Left colon (tissue), 2 donors: Measurements from ENCODE around the gene COL4A4. TPM values are rescaled to one million over a fixed set of nuclear protein-coding genes. Genes with fewer than 3 reads are reported as not detected.
A peak's percentile ranks its signal among the peaks of the same experiment; 100 is the strongest.
"Not testable (repeated sequence)": the region's sequence is repeated elsewhere in the genome, so short reads cannot be mapped to it uniquely, and the experiment has no call there.

ENCODE experiments used
- ATAC-seq: fragments of 200-7000 bp; cut with Tn5 transposase; one replicate; pipeline ENCODE4 v1.9.1; 2020; ENCODE audit warnings: mild to moderate bottlenecking, moderate library complexity
- DNase-seq, 2 donors: peaks; one replicate each; pipeline ENCODE4 v3.0.0-alpha.2; 2020
- intact Hi-C, 2 donors: fragments of 100-400 bp; cut with DNase I in 1 of 2; cut with micrococcal nuclease in 1 of 2; formaldehyde crosslinking; loops; one replicate each; pipeline versions ENCODE4 v1.11.2 to v1.14.0; 2022; cut with DNase I, micrococcal nuclease
- total RNA-seq, 2 donors: library from RNA; stranded (reverse); fragmentation: NEBNext Ultra II Directional; extraction: Animal tissue kit (Norgen Biotek cat#: 25700); gene quantifications; one replicate each; pipeline ENCODE4 v1.2.1, GENCODE V29; 2021
- donor health status: DM: no; HTN: no; CAD: no.
- donor health status: DM: yes; HTN: yes; CAD: no.

Gene COL4A4
- total RNA-seq, 2 donors from 2014 or later, result 1.5 to 2.0 TPM

DNA sequence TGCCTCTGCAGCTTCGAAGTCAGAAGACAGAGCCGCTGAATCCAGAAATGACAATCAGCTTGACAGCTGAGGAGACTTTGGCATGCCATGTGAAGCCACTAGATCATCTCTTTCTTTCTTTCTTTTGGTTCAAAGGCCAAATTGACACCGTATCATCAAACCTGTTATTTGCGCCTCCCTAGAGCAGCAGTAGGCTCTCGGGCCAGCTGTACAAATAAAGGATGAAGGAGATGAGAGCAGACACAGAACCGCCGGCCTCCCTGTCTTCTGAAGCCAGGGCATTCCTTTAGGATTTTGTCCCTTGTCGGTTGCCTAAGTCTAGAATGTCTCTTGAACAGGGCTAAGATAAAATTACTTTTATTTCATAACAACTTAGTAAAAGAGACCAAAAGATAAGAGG is 36.8 kb downstream of the COL4A4 start:
- intact Hi-C loops, result no loop called here
- DNase-seq (no peak), ATAC-seq (no peak)

DNA sequence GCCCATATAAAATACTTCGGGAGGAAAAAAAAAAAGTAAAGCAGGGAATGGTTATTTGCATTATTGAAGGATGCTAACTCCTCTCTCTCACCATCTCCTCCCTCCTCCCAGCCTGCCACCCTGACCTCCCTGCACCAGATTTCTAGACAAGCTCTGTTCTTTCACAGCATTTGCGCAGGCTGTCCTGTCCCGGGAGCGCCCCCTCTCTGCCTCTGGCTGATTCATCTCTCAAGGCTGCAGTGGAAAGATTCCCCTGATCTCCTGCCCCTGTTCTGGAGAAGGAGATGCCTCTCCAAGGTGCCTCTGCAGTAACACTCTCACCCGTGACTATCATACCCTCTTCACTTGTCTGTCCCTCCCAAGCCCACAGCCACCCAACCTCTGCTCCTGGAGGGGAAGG is 38.5 kb downstream of the COL4A4 start:
- DNase-seq (no peak), ATAC-seq (no peak)
- intact Hi-C loops, result no loop called here

DNA sequence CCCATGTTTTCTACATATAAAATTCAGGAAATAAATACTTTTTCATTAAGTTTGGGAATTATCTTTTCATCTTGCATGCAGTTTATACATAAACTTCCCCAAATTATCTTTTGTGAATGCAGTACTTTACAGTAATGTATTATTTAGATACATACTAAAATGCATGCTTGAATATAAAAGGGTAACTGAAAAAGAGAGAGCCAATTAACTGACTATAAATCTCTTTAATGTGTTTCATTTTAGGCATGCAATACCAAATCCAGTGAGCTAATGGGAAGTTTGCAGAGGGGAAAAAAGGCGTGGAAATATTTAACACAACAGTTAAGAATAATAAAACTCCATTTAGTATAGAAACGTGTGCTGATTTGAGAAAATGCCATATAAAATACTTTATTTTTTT is 39.2 kb downstream of the COL4A4 start:
- ATAC-seq (no peak), DNase-seq (no peak)
- intact Hi-C loops, result no loop called here

DNA sequence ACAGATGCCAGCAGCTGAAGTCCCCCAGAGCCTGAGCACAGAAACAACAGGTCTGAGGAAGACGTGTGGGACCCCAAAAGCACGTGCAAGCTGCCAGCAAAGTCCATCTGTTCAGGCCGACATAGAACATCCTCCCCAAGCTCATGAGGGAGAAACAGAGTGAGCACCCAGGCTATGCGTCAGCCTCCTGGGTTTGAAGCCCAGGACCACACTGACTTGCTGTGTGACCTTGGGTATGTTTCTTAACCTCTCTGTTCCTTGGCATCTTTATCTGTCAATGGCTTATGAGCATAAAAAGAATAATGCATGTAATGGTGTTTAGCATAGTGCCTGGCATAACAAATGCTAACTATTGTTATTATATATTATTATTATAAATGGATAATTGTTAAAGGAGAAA is 40.3 kb downstream of the COL4A4 start:
- intact Hi-C loops, result no loop called here
- DNase-seq (no peak), ATAC-seq (no peak)

DNA sequence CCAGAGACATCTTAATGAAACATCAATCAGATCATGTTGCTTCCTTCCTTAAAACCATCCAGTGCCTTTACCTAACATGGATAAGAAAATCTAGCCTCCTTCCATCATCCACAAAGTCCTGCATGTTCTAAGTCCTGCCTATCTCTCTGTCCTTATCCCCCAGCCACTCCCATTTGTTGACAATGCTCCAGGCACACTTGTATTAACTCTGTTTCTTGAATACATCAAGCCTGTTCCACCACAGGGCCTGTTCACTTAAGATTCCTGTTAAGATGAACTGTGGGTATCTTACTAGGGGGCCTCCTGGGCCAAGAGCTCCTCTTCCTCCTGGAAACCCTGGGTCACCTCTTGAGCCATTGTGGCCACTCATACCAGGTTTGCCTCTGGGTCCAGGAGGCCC is 45.7 kb downstream of the COL4A4 start:
- no peak for DNase-seq
- intact Hi-C loops, result no loop called here
- no peak for ATAC-seq

DNA sequence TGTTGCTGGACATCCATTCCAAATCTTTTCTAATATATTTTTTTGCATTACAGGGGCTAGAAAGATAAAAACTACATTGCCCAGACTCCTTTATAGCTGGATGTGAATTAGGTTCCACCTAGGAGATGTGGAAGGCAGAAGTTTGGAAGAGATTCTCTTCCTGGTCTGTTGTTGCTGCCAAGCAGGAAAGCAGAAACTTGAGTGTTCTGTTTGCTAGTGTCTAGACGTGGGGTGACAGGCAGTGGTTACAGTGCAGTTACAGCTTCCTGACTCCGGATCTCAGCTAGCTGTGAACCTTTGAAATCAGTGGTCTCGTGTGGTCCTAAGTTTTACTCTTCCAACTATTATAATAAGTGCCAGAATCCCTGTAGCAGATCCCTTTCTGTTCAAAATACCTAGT is 46.2 kb downstream of the COL4A4 start:
- no peak for ATAC-seq
- DNase-seq, result no peak
- intact Hi-C loops, result no loop called here

DNA sequence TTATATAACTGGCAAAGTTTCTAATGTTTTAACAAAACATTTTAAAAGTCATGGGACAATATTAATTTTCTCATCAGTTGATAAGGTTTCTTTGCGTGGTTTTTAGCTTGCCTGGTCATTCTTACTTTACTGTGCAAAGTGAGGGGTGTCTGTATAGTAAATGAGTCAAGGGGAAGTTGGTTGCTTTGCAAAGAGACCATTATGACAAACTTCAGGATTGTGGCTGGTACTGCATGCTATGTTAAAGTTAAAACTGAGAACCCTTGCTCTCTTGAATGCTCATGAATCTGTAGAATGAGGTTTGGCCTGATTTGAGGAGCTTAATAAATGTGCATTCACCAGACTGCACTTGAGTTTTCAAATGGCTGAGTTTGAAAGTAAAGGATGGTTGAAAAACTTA is 47.0 kb downstream of the COL4A4 start:
- no peak for ATAC-seq
- DNase-seq, result no peak
- intact Hi-C loops, result no loop called here

DNA sequence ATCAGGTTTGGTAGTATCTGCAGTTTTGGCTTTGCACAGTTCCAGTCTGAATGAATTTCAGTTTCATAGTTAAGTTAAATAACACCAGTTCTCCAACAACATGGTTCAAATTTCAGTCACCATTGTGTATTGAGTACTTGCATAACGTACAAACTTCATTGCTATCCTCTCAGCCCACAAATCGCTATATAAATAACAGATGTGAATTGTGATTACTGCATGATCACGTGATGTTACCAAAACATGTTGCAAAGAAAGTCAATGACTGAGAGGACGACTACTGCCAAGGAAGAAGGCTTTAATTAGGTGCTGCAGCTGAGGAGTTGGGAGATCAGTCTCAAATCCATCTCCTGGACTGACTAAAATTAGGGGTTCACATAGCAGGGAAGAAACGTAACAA is 48.2 kb downstream of the COL4A4 start:
- intact Hi-C loops, result no loop called here
- ATAC-seq (no peak), DNase-seq (no peak)

DNA sequence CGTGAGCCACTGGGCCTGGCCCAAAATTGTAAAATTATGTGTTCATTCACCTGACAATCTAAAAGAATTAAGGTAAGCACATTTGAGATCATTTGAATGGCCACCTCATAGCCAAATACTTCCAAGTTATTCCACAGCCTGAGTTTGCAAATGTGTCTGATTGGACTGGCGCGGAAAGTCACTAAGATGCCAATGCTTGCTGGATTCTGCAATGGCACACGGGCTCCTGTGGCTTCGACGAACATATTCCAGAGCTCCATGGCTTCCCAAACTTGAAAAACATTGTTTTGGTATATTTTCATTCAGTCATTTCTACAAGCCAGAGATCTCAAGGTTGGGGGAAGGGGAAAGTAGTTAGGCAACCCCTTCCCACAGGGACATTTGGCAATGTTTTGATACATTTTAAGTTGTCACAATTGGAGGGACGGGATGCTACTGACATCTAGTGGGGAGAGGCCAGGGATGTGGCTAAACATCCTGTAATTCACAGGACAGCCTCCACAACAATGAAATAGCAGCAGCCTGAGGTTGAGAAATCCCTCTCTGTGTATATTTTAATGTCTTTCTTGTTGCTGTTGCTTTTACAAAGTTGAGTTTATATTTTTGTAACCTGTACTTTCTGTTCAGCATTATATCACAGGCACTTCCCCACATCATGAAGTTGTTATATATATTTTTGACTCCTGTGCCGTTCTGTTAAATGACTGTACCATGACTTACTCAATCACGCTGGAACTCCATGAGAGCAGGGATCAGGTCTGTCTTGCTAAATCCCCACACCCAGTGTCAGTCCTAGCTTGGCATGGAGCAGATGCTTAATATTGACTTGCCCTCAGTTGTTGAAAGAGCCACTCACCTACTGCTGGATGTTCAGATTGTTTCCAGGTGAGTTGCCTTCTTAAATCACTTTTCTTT is 56.9 kb downstream of the COL4A4 start:
- DNase-seq, result peak in 1 of 2 donors; percentile 37
- intact Hi-C loops, result loop anchor here in 1 of 2 donors (10.0 kb wide), 1 partner anchor 302 kb away; no protein-coding TSS in a partner anchor
- peak; percentile 86 for ATAC-seq

DNA sequence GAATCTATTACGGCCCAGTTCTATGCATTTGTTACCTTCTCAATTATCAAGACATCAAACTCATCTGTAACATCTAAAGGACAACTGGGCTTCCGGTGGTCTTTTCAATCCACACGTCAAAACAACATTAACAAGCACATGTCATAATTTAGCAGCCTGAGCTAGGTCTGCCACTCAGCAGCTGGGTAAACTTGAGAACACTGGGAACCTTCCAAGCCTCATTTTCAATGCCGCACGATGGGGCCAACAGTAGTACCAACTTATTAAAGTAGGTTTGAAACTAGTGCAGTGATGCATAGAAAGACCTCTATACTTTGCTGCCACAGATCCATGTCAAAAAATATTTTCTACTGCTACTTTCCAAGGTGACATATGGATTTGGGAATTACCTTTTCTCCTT is 60.4 kb downstream of the COL4A4 start:
- intact Hi-C loops, result loop anchor here in 1 of 2 donors (10.0 kb wide), 1 partner anchor 299 kb away; no protein-coding TSS in a partner anchor
- no peak for ATAC-seq
- no peak for DNase-seq

DNA sequence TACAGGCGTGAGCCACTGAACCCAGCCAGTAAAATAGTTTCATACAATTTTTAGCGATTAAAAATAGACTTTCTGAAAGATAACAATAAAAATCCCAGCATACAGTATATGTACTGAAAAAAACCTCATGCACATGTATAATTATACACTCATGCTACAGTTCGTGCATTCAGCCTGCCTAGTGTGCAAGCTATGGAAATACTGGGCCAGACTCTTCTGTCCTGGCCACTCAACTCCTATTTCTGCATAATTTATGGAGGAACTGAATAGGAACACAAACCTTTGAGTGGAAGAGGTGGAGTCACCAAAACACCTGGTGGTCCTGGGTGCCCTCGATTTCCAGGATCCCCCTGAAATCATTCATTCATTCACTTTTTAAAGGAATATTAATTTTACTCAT is 64.7 kb downstream of the COL4A4 start:
- ATAC-seq, result no peak
- DNase-seq, result no peak
- intact Hi-C loops, result no loop called here

DNA sequence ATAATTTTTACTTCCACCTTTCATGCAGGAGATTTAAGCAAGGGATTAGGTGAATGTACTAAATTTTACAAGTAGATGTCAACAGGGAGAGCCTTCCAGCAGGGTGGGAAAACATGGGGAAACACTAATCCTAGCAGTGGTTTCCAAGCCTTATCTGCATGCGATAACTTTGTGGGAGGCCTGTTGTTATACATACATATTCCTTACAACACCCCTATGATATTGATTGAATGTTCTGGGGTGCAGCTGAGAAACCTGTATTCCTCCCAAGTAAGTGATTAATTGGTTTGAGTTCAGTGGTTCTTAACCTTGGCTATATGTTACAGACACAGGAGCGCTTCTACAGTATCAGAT is 65.9 kb downstream of the COL4A4 start:
- DNase-seq, result no peak
- intact Hi-C loops, result no loop called here
- ATAC-seq, result no peak

DNA sequence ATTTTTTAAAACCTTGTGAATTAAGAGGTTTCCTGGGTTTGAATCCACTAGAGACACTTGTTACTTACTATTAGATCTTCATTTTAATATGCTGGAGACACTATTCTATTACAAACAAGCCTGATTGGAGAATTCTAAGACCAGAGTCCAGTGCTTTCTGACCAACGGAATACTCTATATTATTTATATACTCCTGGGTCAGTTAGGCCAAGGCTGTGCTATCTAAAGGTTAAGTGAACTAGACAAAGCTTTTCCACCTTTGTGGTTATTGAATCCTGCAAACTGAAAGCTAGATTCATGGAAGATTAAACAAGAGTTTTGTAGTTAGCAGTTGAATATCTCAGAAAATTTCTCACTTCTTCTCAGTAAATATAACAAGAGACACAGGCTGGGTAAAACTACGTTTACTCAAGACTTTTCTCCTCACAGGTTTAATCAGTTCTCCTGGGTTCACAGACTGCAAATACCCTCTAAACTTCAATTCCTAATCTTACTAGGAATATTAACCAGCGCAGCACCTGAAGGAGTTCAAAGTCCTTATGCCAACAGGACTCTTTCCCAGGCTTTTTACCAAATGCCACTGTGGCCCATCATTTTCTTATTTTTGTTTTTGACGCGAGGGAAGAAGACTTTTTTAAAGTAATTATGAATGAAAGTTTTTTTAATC is 66.4 kb downstream of the COL4A4 start:
- intact Hi-C loops, result no loop called here
- ATAC-seq, result no peak
- DNase-seq, result no peak

DNA sequence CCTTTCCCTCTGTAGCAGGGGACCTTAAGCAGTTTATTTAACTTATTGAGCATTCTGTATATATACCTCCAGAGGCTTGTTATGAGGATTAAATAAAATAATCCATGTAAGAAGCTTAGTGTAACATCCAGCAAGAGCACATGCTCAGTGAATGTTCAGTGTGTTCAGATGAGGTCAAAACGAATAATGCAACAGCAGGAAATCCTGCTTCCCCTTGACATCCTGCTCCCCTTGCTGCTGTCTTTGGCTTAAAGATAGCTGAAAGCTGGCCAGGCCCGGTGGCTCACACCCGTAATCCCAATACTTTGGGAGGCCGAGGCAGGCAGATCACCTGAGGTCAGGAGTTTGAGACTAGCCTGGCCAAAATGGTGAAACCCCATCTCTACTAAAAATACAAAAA is 68.7 kb downstream of the COL4A4 start:
- DNase-seq (no peak), ATAC-seq (no peak)
- intact Hi-C loops, result no loop called here

DNA sequence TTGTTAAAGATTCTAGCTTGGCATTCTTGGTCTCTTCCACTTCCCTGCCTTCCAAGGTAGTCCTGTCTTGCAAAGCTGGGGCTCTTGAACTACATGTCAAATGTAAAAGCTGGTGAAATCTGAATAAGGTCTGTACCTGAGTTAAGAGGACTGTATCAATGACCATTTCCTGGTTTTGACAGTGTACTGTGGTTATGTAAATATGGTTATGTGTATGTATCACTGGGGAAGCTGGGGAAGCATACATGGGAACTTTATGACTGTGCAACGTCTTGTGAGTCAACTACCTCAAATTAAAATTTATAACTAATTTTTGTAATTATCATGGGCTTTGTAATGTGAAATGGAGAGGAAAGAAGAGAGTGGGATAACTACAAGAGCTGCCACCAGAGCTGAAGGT is 81.7 kb downstream of the COL4A4 start:
- ATAC-seq (peak; percentile 48), DNase-seq (no peak)
- intact Hi-C loops, result no loop called here

DNA sequence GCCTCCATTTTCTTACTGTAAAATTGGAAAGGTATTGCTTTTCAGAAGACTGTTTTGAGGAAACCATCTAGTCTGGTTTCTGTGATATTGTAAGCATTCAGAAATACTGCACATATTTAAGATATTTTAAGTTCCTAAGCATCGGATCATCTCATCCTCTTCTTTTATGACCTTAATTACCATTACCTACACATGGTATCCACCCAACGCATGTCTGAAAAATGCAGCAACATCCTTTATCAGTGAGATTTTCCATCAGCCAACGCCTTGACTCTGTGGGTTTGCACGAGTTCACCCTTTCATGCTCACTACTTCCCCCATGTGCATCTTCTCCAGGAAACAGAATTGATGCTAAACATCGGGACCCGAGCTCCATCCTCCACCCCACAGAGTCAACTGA is 84.3 kb downstream of the COL4A4 start:
- DNase-seq, result no peak
- intact Hi-C loops, result no loop called here
- no peak for ATAC-seq

DNA sequence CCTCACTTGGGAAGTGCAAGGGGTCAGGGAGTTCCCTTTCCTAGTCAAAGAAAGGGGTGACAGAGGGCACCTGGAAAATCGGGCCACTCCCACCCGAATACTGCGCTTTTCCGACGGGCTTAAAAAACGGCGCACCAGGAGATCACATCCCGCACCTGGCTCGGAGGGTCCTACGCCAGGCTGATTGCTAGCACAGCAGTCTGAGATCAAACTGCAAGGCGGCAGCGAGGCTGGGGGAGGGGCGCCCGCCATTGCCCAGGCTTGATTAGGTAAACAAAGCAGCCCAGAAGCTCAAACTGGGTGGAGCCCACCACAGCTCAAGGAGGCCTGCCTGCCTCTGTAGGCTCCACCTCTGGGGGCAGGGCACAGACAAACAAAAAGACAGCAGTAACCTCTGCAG is 98.9 kb downstream of the COL4A4 start:
- intact Hi-C loops, DNase-seq, ATAC-seq: not testable (repeated sequence)

DNA sequence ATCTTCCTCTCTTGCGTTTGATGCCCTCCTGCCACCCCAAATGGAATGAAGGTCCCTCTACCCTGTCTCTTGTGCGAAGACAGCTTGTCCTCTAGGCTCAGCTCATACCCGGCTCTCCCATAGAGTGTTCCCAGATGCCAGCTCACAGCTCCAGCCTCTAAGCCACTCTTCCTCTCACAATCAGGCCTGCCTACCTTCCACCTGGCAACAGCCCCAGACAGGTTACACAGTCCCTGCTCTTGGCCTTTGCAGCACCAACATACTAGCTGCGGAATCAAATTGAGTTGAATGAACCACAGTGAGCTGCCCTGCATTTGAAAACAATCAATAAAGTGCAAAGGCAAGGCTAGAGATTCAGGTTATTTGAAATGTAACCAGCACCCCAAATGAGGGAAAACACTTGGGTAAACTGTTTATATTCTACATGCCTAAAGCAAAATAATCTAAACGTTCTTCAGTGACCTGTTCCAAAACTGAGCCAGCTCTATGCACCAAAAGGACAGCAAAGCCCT is 105.1 kb downstream of the COL4A4 start:
- DNase-seq, result no peak
- intact Hi-C loops, result no loop called here
- ATAC-seq, result no peak

DNA sequence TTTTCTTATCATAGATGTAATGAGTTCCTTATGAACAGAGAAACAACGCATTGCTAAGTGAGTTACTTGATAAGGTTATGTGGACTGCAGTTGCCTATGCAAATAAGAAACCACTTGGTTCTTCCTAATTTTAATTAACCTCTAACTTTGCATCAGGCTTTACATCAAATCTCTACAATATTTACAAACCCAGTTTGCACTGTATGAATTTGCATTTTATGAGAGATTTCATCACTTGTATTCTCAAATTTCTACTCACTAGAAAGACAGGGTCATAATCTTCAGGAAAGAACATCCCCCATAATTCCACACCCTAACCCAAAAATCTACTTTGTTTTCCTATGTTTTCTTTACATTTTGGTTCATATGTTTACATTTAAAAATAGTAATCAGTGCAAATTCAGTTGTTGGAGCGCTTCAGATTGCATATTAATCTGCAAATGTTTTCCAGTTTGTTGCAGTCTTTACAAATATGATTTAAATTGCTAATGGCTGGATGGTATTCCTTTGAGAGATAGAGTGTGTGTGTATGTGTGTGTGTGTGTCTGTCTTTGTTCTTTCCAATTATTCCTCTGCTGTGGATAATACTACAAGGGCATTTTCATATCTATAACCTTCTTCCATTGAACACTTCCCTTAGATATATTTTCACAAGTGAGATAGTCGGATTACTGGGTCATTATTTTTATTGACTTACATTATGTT is 106.1 kb downstream of the COL4A4 start:
- ATAC-seq (no peak), DNase-seq (no peak)
- intact Hi-C loops, result no loop called here

DNA sequence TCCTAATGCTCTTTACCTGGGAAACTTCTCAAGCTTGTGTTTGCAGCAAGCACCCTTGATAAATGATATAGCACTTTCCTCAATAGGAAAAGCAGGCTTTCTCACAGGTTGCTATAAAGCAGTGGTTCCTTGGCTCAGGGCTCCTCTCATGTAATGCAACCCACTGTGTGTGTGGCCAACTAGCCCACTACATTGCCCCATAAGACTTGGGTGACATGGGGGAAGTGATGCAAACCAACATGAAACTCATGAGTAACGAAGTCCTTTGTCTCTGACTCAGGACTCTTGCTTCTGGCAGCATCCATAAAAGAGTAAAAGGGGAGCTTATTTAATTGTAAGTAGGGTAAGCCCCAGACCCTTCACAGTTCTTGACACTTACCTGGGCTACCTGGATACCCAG is 106.9 kb downstream of the COL4A4 start:
- no peak for ATAC-seq
- intact Hi-C loops, result no loop called here
- DNase-seq, result no peak
